Cardiac fibroblast (primary cell): Measurements from ENCODE around the gene GABPB1.

Source experiments
- DNase-seq, 2 donors: peaks; one replicate each; pipeline versions ENCODE4 v3.0.0 to v3.0.0-alpha.2; 2010; ENCODE audit warnings: low read depth in 2 of 2
- H3K4me3 ChIP-seq, 2 donors: replicated peaks in 1 of 2; 1 replicate in 1 of 2; 2 replicates in 1 of 2; pipeline ENCODE4 v1.5.1; 2011; ENCODE audit warnings: low read depth in 2 of 2, low read length in 2 of 2, mild to moderate bottlenecking in 2 of 2, moderate library complexity in 1 of 2
- TF ChIP-seq, protein P1 (sequence below): IDR thresholded peaks from one replicate; pipeline ENCODE4 v1.5.1; 2011; ENCODE audit warnings: low read depth, mild to moderate bottlenecking, low read length, inconsistent platforms

GABPB1 gene

DNA sequence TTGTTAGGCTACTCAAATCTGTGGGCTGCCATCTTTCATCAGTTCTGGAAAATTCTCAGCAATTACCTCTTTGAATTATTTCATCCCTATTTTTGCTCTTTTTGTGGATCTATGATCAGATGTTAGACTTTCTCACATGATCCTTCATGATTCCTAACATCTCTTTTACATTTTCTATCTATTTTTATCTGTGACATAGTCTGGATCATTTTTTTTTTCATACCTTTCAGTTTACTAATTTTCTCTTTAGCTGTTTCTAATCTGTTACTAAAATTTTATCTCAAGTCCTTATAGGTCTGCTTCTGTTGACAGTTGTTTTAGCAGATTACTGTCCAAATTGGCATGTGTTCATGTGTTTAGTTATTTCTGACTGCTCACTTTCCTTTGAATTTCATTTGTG is 47.2 kb downstream of the GABPB1 start:
- TF ChIP-seq, protein P1, sequence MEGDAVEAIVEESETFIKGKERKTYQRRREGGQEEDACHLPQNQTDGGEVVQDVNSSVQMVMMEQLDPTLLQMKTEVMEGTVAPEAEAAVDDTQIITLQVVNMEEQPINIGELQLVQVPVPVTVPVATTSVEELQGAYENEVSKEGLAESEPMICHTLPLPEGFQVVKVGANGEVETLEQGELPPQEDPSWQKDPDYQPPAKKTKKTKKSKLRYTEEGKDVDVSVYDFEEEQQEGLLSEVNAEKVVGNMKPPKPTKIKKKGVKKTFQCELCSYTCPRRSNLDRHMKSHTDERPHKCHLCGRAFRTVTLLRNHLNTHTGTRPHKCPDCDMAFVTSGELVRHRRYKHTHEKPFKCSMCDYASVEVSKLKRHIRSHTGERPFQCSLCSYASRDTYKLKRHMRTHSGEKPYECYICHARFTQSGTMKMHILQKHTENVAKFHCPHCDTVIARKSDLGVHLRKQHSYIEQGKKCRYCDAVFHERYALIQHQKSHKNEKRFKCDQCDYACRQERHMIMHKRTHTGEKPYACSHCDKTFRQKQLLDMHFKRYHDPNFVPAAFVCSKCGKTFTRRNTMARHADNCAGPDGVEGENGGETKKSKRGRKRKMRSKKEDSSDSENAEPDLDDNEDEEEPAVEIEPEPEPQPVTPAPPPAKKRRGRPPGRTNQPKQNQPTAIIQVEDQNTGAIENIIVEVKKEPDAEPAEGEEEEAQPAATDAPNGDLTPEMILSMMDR: no peak
- no peak overlapping the region for H3K4me3 ChIP-seq
- no peak for DNase-seq

DNA sequence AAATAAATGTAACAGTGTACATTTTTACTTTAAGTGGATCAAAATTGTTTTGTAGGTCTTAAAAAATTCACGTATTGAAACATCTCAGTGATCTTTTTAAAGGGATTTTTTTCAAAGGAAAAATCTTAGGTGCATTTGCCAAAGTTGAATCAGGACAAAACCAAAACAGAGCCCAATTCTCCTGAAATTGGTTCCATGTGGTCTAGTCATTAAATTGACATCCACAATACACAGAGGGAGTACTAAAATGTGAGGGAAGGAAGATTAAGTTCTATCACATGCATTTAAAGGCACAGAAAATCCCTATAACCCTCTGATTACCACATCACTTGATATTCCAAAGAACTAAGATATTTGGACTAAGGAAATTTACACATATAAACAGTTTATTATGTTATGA is 50.2 kb downstream of the GABPB1 start:
- no peak overlapping the region for H3K4me3 ChIP-seq
- DNase-seq: no peak
- TF ChIP-seq, protein P1: no peak

DNA sequence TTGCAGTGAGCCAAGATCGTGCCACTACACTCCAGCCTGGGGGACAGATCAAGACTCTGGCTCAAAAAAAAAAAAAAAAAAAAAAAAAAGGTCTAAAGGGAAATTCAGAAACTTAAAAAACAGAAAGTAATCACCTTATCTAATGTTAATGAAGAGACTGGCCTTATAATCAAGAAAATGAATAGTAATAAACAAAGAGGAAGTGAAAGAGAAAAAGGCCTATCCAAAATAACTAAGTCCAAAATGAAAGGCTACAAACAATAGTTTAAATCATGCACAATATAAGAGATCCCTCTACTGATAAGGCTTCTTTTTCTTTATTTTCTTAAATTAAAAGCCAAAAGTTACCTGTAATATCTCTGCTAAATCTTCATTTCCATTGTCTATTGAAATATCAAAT is 52.4 kb downstream of the GABPB1 start:
- H3K4me3 ChIP-seq: no peak overlapping the region
- TF ChIP-seq, protein P1: no peak

DNA sequence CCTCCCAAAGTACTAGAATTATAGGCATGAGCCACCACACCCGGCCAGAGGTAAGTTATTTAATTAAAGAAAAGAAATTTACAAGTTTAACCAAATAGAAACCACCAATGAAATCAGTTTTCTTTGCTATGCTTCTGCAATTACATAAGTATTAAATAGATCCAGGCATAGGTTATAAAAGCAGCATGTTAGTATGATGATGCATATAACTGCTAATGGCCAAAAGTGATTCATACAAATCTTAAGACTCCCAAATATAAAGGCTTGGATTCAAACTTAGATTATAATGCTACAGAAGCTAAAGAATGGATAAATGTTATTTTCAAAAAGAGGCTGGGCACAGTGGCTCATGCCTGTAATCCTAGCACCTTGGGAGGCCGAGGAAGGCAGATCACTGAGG is 56.7 kb downstream of the GABPB1 start:
- DNase-seq: no peak

More for the DNA sequence above, 52.4 kb downstream of the GABPB1 start:
- no peak for DNase-seq

DNA sequence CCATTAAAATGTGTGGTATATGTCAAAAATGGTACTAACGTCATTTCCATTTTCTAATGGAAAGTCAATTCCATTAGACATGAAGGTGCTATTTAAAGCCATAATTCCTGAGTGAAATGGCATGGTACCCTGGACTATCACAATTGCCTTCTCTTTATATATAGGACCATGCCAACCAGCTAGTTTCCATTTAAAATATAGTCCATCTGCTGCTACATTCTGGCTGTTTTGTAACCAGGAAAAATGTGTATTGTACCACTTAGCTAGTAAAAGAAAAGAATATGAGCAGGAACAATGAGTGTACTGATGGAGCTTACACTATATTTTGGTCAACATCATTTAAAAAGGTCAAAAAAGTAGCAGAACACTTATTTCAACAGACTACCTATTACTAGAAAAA is 59.0 kb downstream of the GABPB1 start:
- no peak for DNase-seq
- TF ChIP-seq, protein P1: no peak
- H3K4me3 ChIP-seq: no peak overlapping the region

More for the DNA sequence above, 56.7 kb downstream of the GABPB1 start:
- TF ChIP-seq, protein P1: no peak
- no peak overlapping the region for H3K4me3 ChIP-seq

DNA sequence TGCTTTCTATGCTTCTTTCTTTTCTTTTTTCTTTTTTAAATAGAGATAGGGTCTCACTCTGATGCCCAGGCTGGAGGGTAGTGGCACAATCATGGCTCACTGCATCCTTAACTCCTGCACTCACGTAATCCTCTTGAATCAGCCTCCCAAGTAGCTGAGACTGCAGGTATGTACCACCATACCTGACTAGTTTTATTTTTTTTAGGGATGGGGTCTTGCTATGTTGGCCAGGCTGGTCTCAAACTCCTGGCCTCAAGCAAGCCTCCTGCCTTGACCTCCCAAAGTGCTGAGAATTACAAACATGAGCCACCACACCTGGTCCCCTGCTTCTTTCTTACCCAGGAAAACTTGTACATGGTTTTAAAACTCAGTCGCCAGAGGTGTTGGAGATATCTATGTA is 65.2 kb downstream of the GABPB1 start:
- TF ChIP-seq, protein P1: no peak
- no peak for DNase-seq
- H3K4me3 ChIP-seq: no peak overlapping the region

DNA sequence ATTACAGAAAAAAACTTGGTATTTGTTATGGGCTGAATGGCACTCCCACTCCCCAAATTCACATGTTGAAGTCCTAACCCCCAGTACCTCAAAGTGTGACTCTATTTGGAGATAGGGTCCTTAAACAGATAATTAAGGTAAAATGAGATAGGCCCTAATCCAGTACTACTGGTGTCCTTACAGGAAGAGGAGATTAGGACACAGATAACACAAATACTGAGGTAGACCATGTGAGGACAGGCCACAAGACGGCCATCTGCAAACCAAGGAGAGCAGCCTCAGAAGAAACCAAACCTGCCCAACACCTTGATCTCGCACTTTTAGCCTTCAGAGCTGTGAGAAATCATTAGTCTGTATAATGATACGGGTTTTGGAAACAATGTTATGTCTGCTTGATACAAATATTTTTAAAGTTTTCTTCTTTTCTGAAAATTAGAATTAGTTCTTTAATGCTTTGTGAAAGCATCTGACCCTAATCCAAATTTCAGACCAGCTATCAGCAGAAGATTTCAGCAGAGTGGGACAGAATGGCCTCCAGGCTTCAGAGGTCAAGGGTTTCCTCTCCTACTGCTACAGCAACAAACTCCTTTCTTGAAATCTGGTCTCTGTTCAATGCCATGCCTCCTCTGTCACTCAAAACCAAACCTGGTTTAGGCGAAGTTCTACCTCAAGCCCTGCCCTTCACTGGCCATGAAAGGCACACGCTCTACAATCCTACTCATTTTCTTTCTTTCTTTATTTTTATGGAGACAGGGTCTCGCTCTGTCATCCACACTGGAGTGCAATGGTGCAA is 67.5 kb downstream of the GABPB1 start:
- TF ChIP-seq, protein P1: no peak
- H3K4me3 ChIP-seq: no peak overlapping the region
- no peak for DNase-seq
